Measurements from ENCODE around the gene BLCAP. TPM values are rescaled to one million over a fixed set of nuclear protein-coding genes. Genes with fewer than 3 reads are reported as not detected.
"Not testable (repeated sequence)": the region's sequence is repeated elsewhere in the genome, so short reads cannot be mapped to it uniquely, and the experiment has no call there.

BLCAP gene
- total RNA-seq, result 42.7 and 46.4 TPM in 2 replicates
- long read RNA-seq, transcript BLCAP-215 (2 exons, 2,017 nt), result major isoform, 60 of 74 reads
- long read RNA-seq, partial matches to known transcripts, result 0 of 74 reads
- long read RNA-seq, other reads (novel, unspliced or antisense), result 10 of 74 reads

- H3K36me3 Mint-ChIP-seq (ENCODE audit: insufficient read depth), result peaks cover 4% of the 10 kb centered on the region
- H3K27me3 Mint-ChIP-seq, result no peaks in the 10 kb centered on the region
- peak within 1 kb of the TSS; percentile 88 for H3K4me3 Mint-ChIP-seq (ENCODE audit: low read depth)
- no peak for TF ChIP-seq CTCF (IDR thresholded peaks at IDR 0.05; ENCODE audit: unreplicated experiment)
- DNase-seq (ENCODE audit: low spot score, unreplicated experiment), result peak; percentile 78
- H3K4me1 Mint-ChIP-seq (ENCODE audit: low read depth), result peaks cover 39% of the 10 kb centered on the region
- H3K27ac Mint-ChIP-seq, result peak within 1 kb of the TSS; percentile 100
- H3K9me3 Mint-ChIP-seq (ENCODE audit: low read depth), result no peaks in the 10 kb centered on the region
Measured at GRCh38 chr20:37527638-37528445, at the start of gene BLCAP. Gene BLCAP (minus strand): TSS chr20:37527876. CDS start chr20:37519174, 8,702 bp downstream.

DNA sequence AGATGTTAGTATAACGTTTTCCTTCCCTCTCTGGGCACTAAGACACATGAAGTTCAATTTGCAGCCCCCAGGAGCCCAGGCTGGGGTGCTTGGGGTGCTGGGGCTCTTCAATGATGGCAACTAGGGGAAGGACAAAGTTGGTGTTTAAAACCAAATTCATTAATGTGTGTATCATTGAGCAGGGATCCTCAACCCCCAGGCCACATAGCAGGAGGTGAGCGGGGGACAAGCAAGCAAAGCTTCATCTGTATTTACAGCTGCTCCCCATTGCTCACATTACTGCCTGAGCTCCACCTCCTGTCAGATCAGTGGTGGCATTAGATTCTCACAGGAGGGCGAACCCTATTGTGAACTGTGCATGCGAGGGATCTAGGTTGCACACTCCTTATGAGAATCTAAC lies 49.8 kb upstream of the BLCAP start:
- DNase-seq (ENCODE audit: low spot score, unreplicated experiment); H3K36me3 Mint-ChIP-seq (ENCODE audit: insufficient read depth); H3K9me3 Mint-ChIP-seq (ENCODE audit: low read depth); H3K4me1 Mint-ChIP-seq (ENCODE audit: low read depth); H3K27ac Mint-ChIP-seq; H3K4me3 Mint-ChIP-seq (ENCODE audit: low read depth): not testable (repeated sequence)
- peaks cover 14% of the 10 kb centered on the region for H3K27me3 Mint-ChIP-seq

GRCh38 chr20:37576911-37577310 lies 49.2 kb upstream of the BLCAP start:
- no peak for DNase-seq (ENCODE audit: low spot score, unreplicated experiment)
- H3K36me3 Mint-ChIP-seq (ENCODE audit: insufficient read depth), result no peaks in the 10 kb centered on the region
- peaks cover 14% of the 10 kb centered on the region for H3K27me3 Mint-ChIP-seq
- no peak for TF ChIP-seq CTCF (IDR thresholded peaks at IDR 0.05; ENCODE audit: unreplicated experiment)
- no peaks in the 10 kb centered on the region for H3K9me3 Mint-ChIP-seq (ENCODE audit: low read depth)
- no peak overlapping the region for H3K4me3 Mint-ChIP-seq (ENCODE audit: low read depth)
- no peaks in the 10 kb centered on the region for H3K4me1 Mint-ChIP-seq (ENCODE audit: low read depth)
- no peak overlapping the region for H3K27ac Mint-ChIP-seq

- no peak overlapping the region for H3K27ac Mint-ChIP-seq
- H3K4me1 Mint-ChIP-seq (ENCODE audit: low read depth), result no peaks in the 10 kb centered on the region
- DNase-seq (ENCODE audit: low spot score, unreplicated experiment), result no peak
Measured at GRCh38 chr20:37575884-37576283, 48.2 kb upstream of the BLCAP start.

GRCh38 chr20:37574199-37574890 lies 46.7 kb upstream of the BLCAP start:
- Mint-ChIP-seq H3K9me3 (ENCODE audit: low read depth) (no peaks in the 10 kb centered on the region), H3K4me1 (ENCODE audit: low read depth) (no peaks in the 10 kb centered on the region), H3K4me3 (ENCODE audit: low read depth) (no peak overlapping the region), H3K27me3 (peaks cover 14% of the 10 kb centered on the region), H3K36me3 (ENCODE audit: insufficient read depth) (no peaks in the 10 kb centered on the region), H3K27ac (peak overlapping the region; percentile 73)
- DNase-seq (ENCODE audit: low spot score, unreplicated experiment), result no peak
- no peak for TF ChIP-seq CTCF (IDR thresholded peaks at IDR 0.05; ENCODE audit: unreplicated experiment)

More at GRCh38 chr20:37575884-37576283, 48.2 kb upstream of the BLCAP start:
- Mint-ChIP-seq H3K27me3 (peaks cover 14% of the 10 kb centered on the region), H3K4me3 (ENCODE audit: low read depth) (no peak overlapping the region), H3K36me3 (ENCODE audit: insufficient read depth) (no peaks in the 10 kb centered on the region), H3K9me3 (ENCODE audit: low read depth) (no peaks in the 10 kb centered on the region)
- TF ChIP-seq CTCF (IDR thresholded peaks at IDR 0.05; ENCODE audit: unreplicated experiment), result no peak
